ENCODE data around the gene STMP1. TPM values are rescaled to one million over a fixed set of nuclear protein-coding genes. Genes with fewer than 3 reads are reported as not detected.

The STMP1 gene
- total RNA-seq, 1 donor = 18.8 TPM

- no peak for TF ChIP-seq CTCF (IDR thresholded peaks at IDR 0.05; ENCODE audit: extremely low read depth, low read depth, low read length)
- peak overlapping the region; percentile 25 for H3K4me3 ChIP-seq (ENCODE audit: insufficient read depth, low read length)
- peak overlapping the region; percentile 13 for H2AFZ ChIP-seq (ENCODE audit: low read length)
- peak overlapping the region; percentile 77 for H3K27ac ChIP-seq (ENCODE audit: low read depth, low read length)
- no peaks in the 10 kb centered on the region for H3K36me3 ChIP-seq (ENCODE audit: insufficient read depth, low read length)
- no peak for DNase-seq (ENCODE audit: insufficient read length, low spot score, missing footprints)
- H3K9me3 ChIP-seq (ENCODE audit: low read depth, low read length) = no peaks in the 10 kb centered on the region
- H3K79me2 ChIP-seq (ENCODE audit: insufficient read depth, low read length) = no peaks in the 10 kb centered on the region
- H4K20me1 ChIP-seq (ENCODE audit: insufficient read depth, low read length) = no peaks in the 10 kb centered on the region
- H3K4me2 ChIP-seq (ENCODE audit: insufficient read depth, low read length) = peak overlapping the region; percentile 37
- peaks cover 24% of the 10 kb centered on the region for H3K4me1 ChIP-seq (ENCODE audit: insufficient read depth, low read length)
- H3K27me3 ChIP-seq (ENCODE audit: insufficient read depth, low read length) = no peaks in the 10 kb centered on the region
Observed at GRCh38 chr7:135713836-135714470, 51.6 kb downstream of the STMP1 start.

GRCh38 chr7:135714534-135715009, 52.3 kb downstream of the STMP1 start:
- Histone ChIP-seq H3K79me2 (ENCODE audit: insufficient read depth, low read length) (no peaks in the 10 kb centered on the region), H2AFZ (ENCODE audit: low read length) (peak overlapping the region; percentile 13), H3K27me3 (ENCODE audit: insufficient read depth, low read length) (no peaks in the 10 kb centered on the region), H3K36me3 (ENCODE audit: insufficient read depth, low read length) (no peaks in the 10 kb centered on the region), H4K20me1 (ENCODE audit: insufficient read depth, low read length) (no peaks in the 10 kb centered on the region), H3K4me2 (ENCODE audit: insufficient read depth, low read length) (peak overlapping the region; percentile 37), H3K4me1 (ENCODE audit: insufficient read depth, low read length) (peaks cover 24% of the 10 kb centered on the region), H3K9me3 (ENCODE audit: low read depth, low read length) (no peaks in the 10 kb centered on the region), H3K4me3 (ENCODE audit: insufficient read depth, low read length) (peak overlapping the region; percentile 25), H3K27ac (ENCODE audit: low read depth, low read length) (peak overlapping the region; percentile 77)
- peak; percentile 96 for DNase-seq (ENCODE audit: insufficient read length, low spot score, missing footprints)
- no peak for TF ChIP-seq CTCF (IDR thresholded peaks at IDR 0.05; ENCODE audit: extremely low read depth, low read depth, low read length)

GRCh38 chr7:135715055-135715522, 52.8 kb downstream of the STMP1 start:
- no peaks in the 10 kb centered on the region for H3K36me3 ChIP-seq (ENCODE audit: insufficient read depth, low read length)
- peak overlapping the region; percentile 7 for H3K4me3 ChIP-seq (ENCODE audit: insufficient read depth, low read length)
- H3K4me1 ChIP-seq (ENCODE audit: insufficient read depth, low read length) = peaks cover 24% of the 10 kb centered on the region
- peak overlapping the region; percentile 37 for H3K4me2 ChIP-seq (ENCODE audit: insufficient read depth, low read length)
- H3K79me2 ChIP-seq (ENCODE audit: insufficient read depth, low read length) = no peaks in the 10 kb centered on the region
- H2AFZ ChIP-seq (ENCODE audit: low read length) = no peak overlapping the region
- TF ChIP-seq CTCF (IDR thresholded peaks at IDR 0.05; ENCODE audit: extremely low read depth, low read depth, low read length) = no peak
- H3K27me3 ChIP-seq (ENCODE audit: insufficient read depth, low read length) = no peaks in the 10 kb centered on the region
- H4K20me1 ChIP-seq (ENCODE audit: insufficient read depth, low read length) = no peaks in the 10 kb centered on the region
- no peaks in the 10 kb centered on the region for H3K9me3 ChIP-seq (ENCODE audit: low read depth, low read length)
- peak overlapping the region; percentile 77 for H3K27ac ChIP-seq (ENCODE audit: low read depth, low read length)
- no peak for DNase-seq (ENCODE audit: insufficient read length, low spot score, missing footprints)

GRCh38 chr7:135715673-135716072, 53.4 kb downstream of the STMP1 start:
- Histone ChIP-seq H4K20me1 (ENCODE audit: insufficient read depth, low read length) (no peaks in the 10 kb centered on the region), H3K36me3 (ENCODE audit: insufficient read depth, low read length) (no peaks in the 10 kb centered on the region), H2AFZ (ENCODE audit: low read length) (no peak overlapping the region), H3K4me2 (ENCODE audit: insufficient read depth, low read length) (no peak overlapping the region), H3K9me3 (ENCODE audit: low read depth, low read length) (no peaks in the 10 kb centered on the region), H3K4me1 (ENCODE audit: insufficient read depth, low read length) (peaks cover 24% of the 10 kb centered on the region), H3K79me2 (ENCODE audit: insufficient read depth, low read length) (no peaks in the 10 kb centered on the region), H3K27me3 (ENCODE audit: insufficient read depth, low read length) (no peaks in the 10 kb centered on the region), H3K27ac (ENCODE audit: low read depth, low read length) (no peak overlapping the region), H3K4me3 (ENCODE audit: insufficient read depth, low read length) (no peak overlapping the region)
- TF ChIP-seq CTCF (IDR thresholded peaks at IDR 0.05; ENCODE audit: extremely low read depth, low read depth, low read length) = no peak
- DNase-seq (ENCODE audit: insufficient read length, low spot score, missing footprints) = no peak

Data from osteoblast (primary cell).